Right lobe of liver (tissue), 4 donors: ENCODE measurements around the gene TSSK2.

Experiments
- POLR2A ChIP-seq: fragments of 450-650 bp; IDR thresholded peaks from one replicate; pipeline ENCODE4 v1.6.1; 2017; ENCODE audit warnings: antibody characterized with exemption, mild to moderate bottlenecking
- TF ChIP-seq, protein P1 (sequence below), 4 donors: fragments of 200-600 bp in 3 of 4; fragments of 450-650 bp in 1 of 4; IDR thresholded peaks; one replicate each; pipeline versions ENCODE4 v1.5.1 to v1.8.0; 2016 to 2022; ENCODE audit warnings: antibody characterized with exemption in 4 of 4, mild to moderate bottlenecking in 2 of 4
- donor health status: DM: no; HTN: no; CAD: no.
- donor health status: DM: no; HTN: no; CAD: no.
- donor health status: DM: no; HTN: yes; CAD: no.

DNA sequence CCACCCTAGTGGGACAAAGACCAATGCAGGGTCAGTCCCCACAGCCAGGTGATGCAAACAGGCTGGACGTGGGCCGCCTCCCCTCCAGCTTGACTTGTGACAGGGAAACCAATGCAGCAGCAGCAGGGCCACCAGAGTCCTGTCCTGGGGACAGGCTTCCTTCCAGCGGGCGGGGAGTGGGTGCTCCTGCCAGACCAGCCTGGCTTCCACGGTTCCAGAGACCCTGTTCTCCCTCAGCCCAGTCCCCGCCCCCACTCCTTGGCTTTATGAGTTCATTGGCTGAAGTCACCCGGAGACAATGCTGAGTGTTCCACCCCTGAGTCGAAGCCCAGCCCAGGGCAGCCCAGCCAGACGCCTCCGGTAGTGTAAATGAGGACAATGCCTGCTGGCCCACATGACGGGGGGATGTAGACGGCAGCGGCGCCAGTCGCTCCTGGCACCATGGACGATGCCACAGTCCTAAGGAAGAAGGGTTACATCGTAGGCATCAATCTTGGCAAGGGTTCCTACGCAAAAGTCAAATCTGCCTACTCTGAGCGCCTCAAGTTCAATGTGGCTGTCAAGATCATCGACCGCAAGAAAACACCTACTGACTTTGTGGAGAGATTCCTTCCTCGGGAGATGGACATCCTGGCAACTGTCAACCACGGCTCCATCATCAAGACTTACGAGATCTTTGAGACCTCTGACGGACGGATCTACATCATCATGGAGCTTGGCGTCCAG, at the start of gene TSSK2:
- TF ChIP-seq POLR2A = no peak
- TF ChIP-seq, protein P1, sequence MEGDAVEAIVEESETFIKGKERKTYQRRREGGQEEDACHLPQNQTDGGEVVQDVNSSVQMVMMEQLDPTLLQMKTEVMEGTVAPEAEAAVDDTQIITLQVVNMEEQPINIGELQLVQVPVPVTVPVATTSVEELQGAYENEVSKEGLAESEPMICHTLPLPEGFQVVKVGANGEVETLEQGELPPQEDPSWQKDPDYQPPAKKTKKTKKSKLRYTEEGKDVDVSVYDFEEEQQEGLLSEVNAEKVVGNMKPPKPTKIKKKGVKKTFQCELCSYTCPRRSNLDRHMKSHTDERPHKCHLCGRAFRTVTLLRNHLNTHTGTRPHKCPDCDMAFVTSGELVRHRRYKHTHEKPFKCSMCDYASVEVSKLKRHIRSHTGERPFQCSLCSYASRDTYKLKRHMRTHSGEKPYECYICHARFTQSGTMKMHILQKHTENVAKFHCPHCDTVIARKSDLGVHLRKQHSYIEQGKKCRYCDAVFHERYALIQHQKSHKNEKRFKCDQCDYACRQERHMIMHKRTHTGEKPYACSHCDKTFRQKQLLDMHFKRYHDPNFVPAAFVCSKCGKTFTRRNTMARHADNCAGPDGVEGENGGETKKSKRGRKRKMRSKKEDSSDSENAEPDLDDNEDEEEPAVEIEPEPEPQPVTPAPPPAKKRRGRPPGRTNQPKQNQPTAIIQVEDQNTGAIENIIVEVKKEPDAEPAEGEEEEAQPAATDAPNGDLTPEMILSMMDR (IDR thresholded peaks at IDR 0.05) = no peak
